Neutrophil (primary cell): ENCODE measurements around the gene SHD.

Experiments used
- H3K27ac ChIP-seq: fragments of 200-600 bp; sonication (generic); 2 replicates; pipeline ENCODE4 v1.5.1; 2016; ENCODE audit warnings: mild to moderate bottlenecking, moderate library complexity
- H3K27me3 ChIP-seq: fragments of 200-600 bp; sonication (generic); 2 replicates; pipeline ENCODE4 v1.6.0; 2016; ENCODE audit warnings: mild to moderate bottlenecking
- H3K36me3 ChIP-seq: fragments of 200-600 bp; sonication (generic); 2 replicates; pipeline ENCODE4 v1.5.1; 2017
- H3K4me1 ChIP-seq, 2 experiments: fragments of 200-600 bp in 1 of 2; sonication (generic) in 1 of 2; 1 replicate in 1 of 2; 2 replicates in 1 of 2; pipeline versions ENCODE4 v1.5.1 to v1.6.1; 2013 to 2016; ENCODE audit warnings: low read depth in 1 of 2, low read length in 1 of 2, mild to moderate bottlenecking in 1 of 2, moderate library complexity in 1 of 2; ENCODE audit not compliant: control insufficient read depth in 1 of 2, insufficient read depth in 1 of 2
- H3K4me3 ChIP-seq, 2 experiments: fragments of 200-600 bp in 1 of 2; sonication (generic) in 1 of 2; 1 replicate in 1 of 2; 2 replicates in 1 of 2; pipeline ENCODE4 v1.5.1; 2013 to 2016; ENCODE audit warnings: low read depth in 1 of 2, low read length in 1 of 2, mild to moderate bottlenecking in 1 of 2, moderate library complexity in 1 of 2
- H3K9me3 ChIP-seq: fragments of 200-600 bp; sonication (generic); 2 replicates; pipeline ENCODE4 v1.5.1; 2016
- CTCF ChIP-seq: fragments of 200-600 bp; sonication (generic); IDR thresholded peaks from 2 replicates; pipeline ENCODE4 v1.5.1; 2016; ENCODE audit warnings: antibody characterized with exemption

Gene SHD

GRCh38 chr19:4301590-4302242 is 22.6 kb downstream of the SHD start:
- Histone ChIP-seq H3K27ac (no peak overlapping the region), H3K27me3 (peaks cover 33% of the 10 kb centered on the region), H3K36me3 (no peaks in the 10 kb centered on the region), H3K9me3 (no peaks in the 10 kb centered on the region), H3K4me3 (no peak overlapping the region), H3K4me1 (no peaks in the 10 kb centered on the region)
- TF ChIP-seq CTCF, result no peak

- Histone ChIP-seq H3K4me1 (no peaks in the 10 kb centered on the region), H3K27me3 (peaks cover 33% of the 10 kb centered on the region), H3K9me3 (no peaks in the 10 kb centered on the region), H3K4me3 (no peak within 1 kb of the TSS), H3K27ac (no peak within 1 kb of the TSS), H3K36me3 (no peaks in the 10 kb centered on the region)
- no peak for TF ChIP-seq CTCF
Observed at GRCh38 chr19:4302243-4302640, 23.2 kb downstream of the SHD start, which contains the start of gene TMIGD2. TSS of gene TMIGD2 (minus strand) at chr19:4302389. CDS start at chr19:4302385, 4 bp downstream.

- H3K4me1 ChIP-seq, result no peaks in the 10 kb centered on the region
- H3K4me3 ChIP-seq, result no peak overlapping the region
- TF ChIP-seq CTCF, result no peak
- H3K27me3 ChIP-seq, result peaks cover 33% of the 10 kb centered on the region
- H3K36me3 ChIP-seq, result no peaks in the 10 kb centered on the region
- H3K9me3 ChIP-seq, result no peaks in the 10 kb centered on the region
- no peak overlapping the region for H3K27ac ChIP-seq
Observed at GRCh38 chr19:4303819-4304537, 24.9 kb downstream of the SHD start.

- TF ChIP-seq CTCF, result no peak
- Histone ChIP-seq H3K36me3 (no peaks in the 10 kb centered on the region), H3K27me3 (peaks cover 33% of the 10 kb centered on the region), H3K27ac (no peak within 1 kb of the TSS), H3K4me3 (no peak within 1 kb of the TSS), H3K9me3 (no peaks in the 10 kb centered on the region), H3K4me1 (no peaks in the 10 kb centered on the region)
Observed at GRCh38 chr19:4304538-4305256, 25.6 kb downstream of the SHD start, which contains the start of gene FSD1. TSS of gene FSD1 (plus strand) at chr19:4304598. CDS start at chr19:4304747, 149 bp downstream.

- no peak overlapping the region for H3K27ac ChIP-seq
- peaks cover 33% of the 10 kb centered on the region for H3K27me3 ChIP-seq
- H3K4me3 ChIP-seq, result no peak overlapping the region
- TF ChIP-seq CTCF, result no peak
- no peaks in the 10 kb centered on the region for H3K36me3 ChIP-seq
- no peaks in the 10 kb centered on the region for H3K9me3 ChIP-seq
- H3K4me1 ChIP-seq, result no peaks in the 10 kb centered on the region
Observed at GRCh38 chr19:4305257-4305612, 26.2 kb downstream of the SHD start.
